Ovary (tissue), 3 donors: ENCODE data around the gene TMPRSS13.

ENCODE experiments used
- CTCF ChIP-seq, 3 donors: fragments of 450-650 bp in 2 of 3; fragments of 200-600 bp in 1 of 3; IDR thresholded peaks; one replicate each; pipeline versions ENCODE4 v1.5.1 to v1.8.0; 2016 to 2022; ENCODE audit warnings: antibody characterized with exemption in 3 of 3, mild to moderate bottlenecking in 1 of 3
- EP300 ChIP-seq: sonication (generic); formaldehyde crosslinking; IDR thresholded peaks from one replicate; pipeline ENCODE4 v1.6.1; 2017; ENCODE audit warnings: antibody characterized with exemption
- POLR2A ChIP-seq: fragments of 450-650 bp; IDR thresholded peaks from one replicate; pipeline ENCODE4 v1.6.1; 2017; ENCODE audit warnings: antibody characterized with exemption, mild to moderate bottlenecking, moderate library complexity
- donor health status: DM: no; HTN: no; CAD: no.

DNA sequence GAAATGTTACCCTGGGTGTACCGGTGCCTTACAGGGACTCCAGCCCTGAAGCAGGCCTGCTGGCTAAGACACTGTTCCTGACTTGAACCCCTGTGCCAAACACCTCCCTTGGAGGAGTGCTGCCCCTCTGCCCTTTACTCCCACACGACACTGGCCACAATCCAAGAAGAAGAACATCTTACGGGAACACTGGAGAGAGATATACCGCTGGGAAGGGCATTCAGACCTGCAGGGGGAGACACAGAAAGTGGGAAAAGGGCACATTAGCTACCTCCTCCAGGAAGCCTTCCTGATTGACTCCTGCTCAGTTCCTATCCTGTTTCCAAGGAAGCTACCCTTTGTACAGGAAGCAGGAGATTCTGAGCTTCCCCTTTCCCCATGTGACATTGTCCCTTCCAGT, 18.7 kb downstream of the TMPRSS13 start:
- TF ChIP-seq CTCF (IDR thresholded peaks at IDR 0.05) (no peak), EP300 (no peak), POLR2A (no peak)
